Kidney tubule cell (primary cell): ENCODE results near the gene GTF3C5.
"Not testable (repeated sequence)": the region's sequence is repeated elsewhere in the genome, so short reads cannot be mapped to it uniquely, and the experiment has no call there.

ENCODE experiments used
- DNase-seq: peaks from one replicate; pipeline ENCODE4 v3.0.0-alpha.2; 2018; ENCODE audit warnings: low spot score

Gene GTF3C5

GRCh38 chr9:133090752-133091385 lies 60.1 kb downstream of the GTF3C5 start:
- no peak for DNase-seq

- DNase-seq, result not testable (repeated sequence)
Observed at GRCh38 chr9:133094351-133094750, 63.6 kb downstream of the GTF3C5 start.

- DNase-seq, result no peak
Observed at GRCh38 chr9:133094842-133095393, 64.1 kb downstream of the GTF3C5 start.

DNA sequence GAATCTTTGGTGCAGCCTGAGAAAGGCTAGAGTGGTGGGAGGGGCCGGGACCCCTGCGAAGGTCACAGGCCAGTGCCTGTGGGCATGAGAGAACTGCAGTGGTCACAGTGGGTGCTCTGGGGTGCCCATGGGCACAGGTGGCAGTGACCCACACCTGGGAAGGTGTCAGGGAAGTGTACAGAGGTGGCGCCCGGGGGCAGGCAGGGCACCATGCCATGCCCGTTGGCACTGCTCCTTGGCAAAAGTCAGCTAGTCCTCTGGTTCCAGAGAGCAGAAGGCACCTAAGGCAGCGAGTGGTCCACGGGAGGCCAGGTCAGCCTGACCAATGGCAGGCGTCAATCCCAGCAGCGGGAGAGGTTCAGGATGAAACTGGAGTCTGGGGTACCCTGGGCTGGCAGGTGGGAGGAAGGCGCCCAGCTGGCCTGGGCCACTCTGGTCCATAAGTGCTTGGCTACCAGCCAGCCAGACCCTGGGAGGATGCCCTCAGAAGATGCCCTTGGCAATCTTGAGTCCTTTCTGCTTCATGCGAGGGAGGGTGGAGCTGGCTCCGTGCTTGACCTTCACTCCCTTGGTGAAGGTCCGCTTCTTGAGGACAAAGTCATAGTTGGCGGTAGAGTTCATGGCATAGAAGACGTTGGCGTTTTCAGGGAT lies 67.4 kb downstream of the GTF3C5 start:
- no peak for DNase-seq

GRCh38 chr9:133098871-133099270 lies 68.1 kb downstream of the GTF3C5 start:
- no peak for DNase-seq

GRCh38 chr9:133099726-133100505 lies 69.1 kb downstream of the GTF3C5 start:
- DNase-seq, result no peak

DNA sequence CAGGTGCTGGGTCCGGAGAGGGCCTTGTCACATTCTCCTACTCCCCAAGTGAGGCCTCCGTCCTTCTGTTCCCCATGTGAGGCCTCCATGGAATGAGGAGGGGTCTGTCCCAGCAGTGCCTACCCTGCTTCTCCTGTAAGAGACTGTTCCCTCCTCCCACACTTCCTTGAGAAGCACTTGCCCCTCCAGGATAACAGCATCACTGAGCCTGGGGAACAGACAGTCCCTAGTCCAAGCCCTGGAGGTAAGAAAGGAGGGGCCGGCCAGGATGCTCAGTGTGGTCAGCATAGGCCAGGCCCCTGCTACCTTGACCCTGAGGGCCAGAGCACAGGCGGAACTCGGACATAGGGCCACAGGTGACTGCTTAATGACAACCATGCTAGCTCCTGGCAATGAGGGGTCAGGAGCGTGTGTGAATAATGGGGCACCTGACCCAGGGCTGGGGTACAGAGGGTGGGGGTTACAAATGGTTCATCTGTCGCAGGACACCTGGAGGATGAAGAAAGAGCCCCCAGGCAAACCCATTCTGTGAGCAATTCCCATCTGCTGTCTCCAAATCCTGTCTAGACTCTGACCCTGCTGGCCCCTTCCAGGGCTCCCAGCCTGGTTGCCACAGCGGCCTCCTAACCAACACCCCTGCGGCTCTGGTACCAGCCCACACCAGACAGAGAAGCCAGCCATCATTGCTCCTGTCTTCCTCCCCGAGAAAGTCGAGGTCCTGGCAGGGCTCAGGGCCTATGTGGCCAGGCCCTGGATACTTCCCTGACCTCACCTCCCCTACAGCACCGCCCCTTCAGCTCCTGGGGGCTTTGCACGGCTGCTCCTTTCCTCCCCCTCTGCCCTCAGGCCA lies 69.9 kb downstream of the GTF3C5 start:
- no peak for DNase-seq

GRCh38 chr9:133101356-133102189 lies 70.8 kb downstream of the GTF3C5 start:
- no peak for DNase-seq

DNA sequence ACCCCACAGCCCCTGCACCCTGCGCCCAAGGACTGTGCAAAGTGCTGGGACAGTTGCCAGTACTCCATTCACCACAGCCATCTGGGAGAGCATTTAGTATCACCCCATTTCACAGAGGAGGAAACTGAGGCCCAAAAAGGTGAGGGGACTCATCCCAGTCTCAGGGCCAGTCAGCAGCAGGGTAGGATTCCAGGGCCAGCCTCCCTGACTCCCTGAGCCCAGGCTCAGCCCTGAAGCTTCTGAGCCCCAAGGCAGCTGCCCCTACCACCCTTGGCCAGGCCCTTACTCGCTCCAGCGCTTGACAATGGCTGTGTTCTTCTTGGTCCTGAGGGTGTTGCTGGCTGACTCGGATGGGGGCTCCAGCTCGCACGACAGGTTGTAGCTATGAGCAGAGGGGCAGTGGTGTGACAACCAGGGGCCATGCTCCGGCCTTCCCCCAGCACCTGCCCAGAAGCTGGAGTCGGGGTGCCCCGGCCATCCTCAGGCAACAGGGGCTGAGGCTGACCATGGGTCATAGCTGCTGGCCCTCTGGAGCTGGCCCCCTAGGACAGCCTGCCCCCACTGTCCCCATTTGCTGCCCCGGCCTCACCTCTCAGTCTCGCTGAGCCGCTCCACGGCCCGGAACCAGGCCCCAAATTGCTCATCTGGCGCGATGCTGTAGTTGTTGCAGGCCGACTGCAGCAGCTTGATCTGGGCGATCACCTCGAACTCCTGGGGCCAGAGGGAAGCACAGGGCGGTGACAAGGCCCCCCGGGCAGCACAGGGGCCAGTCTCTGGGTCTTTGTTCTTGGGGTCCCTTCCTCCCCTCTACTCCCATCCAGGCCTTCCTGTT lies 71.6 kb downstream of the GTF3C5 start:
- no peak for DNase-seq

DNA sequence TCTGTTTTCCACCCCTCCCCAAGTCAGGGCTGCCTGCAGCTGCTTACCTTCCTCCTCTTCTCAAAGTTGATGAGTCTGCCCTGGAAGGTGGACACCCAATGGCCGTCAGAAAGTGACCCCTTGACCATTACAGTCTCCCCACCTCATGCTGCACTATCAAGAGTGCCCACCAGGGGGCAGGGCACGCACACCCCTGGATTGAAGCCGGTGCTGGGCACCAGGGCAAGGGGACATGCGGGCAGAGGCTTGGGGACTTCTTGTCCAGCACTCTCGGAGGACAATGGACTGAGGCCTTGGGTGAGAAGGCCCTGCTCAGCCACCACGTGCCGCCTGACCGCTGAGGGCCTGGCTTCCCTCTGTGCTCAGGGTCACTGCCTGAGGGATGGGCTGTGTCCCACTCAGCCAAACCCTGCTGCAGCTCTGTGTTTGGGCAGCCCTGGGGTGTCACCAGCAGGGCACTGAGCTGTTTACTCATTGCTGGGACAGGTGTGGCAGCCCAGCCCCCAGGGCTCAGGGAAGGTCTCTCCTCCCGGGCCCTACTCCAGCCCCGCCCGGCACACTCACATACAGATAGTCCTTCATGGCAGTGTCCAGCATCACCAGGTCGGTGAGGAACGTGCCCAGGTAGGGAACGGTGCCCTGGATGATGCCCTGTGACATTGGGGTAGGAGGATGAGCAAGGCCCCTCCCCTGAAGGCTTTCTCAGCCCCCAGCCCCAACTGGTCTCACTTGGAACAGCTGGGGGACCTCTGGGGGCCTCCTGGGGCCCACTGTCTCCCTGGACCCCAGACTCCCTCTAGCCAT lies 72.6 kb downstream of the GTF3C5 start:
- DNase-seq, result peak; percentile 52

GRCh38 chr9:133103987-133104505 lies 73.2 kb downstream of the GTF3C5 start:
- DNase-seq, result no peak

DNA sequence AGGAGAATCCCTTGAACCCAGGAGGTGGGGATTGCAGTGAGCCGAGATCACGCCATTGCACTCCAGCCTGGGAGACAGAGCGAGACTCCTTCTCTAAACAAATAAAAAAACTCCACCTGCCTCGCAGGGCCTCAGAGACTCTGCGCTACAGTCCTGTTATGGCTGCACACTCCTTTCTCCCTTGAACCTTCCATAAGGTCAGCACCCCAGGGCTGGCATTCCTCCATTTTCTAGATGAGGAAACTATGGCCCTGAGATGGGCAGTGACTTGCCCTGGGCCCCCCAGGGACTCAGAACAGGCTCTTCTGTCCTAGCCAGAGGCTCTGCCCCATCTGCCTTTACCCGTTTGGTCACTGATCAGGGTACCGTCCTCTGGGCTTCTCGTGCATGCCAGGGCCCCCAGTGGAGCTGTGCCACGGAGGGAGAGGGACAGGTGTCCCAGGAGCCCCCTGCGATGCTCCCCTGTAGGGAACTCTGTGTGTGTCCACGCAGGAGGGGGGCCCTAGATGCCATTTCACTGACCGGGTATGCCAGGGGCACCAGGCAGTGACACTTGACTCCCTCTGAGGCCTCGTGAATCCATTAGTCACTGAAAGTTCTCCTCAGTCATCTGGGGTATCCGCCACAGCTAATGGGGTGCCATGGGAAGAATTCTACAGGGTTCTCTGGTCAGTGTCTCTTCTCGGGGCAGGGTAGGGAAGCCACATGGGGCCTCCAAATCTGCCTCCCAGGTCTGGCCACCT lies 74.1 kb downstream of the GTF3C5 start:
- no peak for DNase-seq

- no peak for DNase-seq
Observed at GRCh38 chr9:133105461-133105770, 74.6 kb downstream of the GTF3C5 start.

DNA sequence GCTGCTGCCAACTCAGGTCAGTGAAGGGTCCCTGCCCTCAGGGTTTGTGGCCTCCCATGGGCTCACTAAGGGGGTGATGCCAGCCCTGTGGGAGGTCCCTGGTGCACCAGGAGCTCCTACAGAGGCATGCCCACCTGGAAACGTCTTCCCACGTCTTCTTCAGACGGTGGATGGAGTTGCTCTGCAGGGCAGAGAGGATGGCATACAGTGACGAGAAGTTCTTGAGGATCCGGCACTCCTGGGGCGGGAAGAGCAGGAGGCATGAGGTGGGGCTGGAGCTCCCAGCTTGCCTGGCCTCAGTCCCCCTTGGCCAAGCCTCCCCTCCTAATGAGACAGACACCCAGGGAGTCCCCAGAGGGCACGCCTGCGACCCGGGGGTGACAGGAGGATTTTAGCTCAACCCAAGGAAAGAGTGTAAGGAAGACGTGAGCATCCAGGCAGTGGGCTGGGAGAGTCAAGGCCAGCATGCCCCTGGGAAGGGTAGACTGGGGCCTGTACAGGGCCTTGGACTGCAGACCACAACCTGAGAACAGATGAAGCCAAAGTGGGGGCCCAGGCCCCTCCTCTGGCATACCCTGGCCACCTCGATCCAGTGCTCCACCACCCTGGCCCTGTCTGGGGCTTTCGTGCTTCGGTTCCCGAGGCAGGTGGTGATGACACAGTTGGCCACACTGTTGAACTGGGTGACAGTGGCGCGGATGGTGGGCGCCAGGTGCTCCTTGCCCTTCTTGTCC lies 75.9 kb downstream of the GTF3C5 start:
- no peak for DNase-seq

- DNase-seq, result no peak
Observed at GRCh38 chr9:133107245-133107722, 76.5 kb downstream of the GTF3C5 start.
